ENCODE measurements around the gene KMT2C. TPM values are rescaled to one million over a fixed set of nuclear protein-coding genes. Genes with fewer than 3 reads are reported as not detected.

Gene KMT2C
- total and polyA plus RNA-seq, 2 of the 8 experiments (the other 6 are each of a cell fraction or from before 2014, with no cell fraction given): 9.1 to 40.8 TPM

GRCh38 chr7:152464312-152465118, 28.7 kb upstream of the KMT2C start:
- peak overlapping the region; percentile 49 to 64 (median 60) for H3K9ac ChIP-seq (replicated peaks in 1 of 4; ENCODE audit: extremely low read depth in 1 of 4, low read depth in 3 of 4, low read length in 3 of 4)
- no peak overlapping the region for H2BK15ac ChIP-seq (ENCODE audit: low read length)
- H3K23me2 ChIP-seq (ENCODE audit: low read depth, low read length): peaks cover 6% of the 10 kb centered on the region; the same call in 1 of the 2 replicates
- H4K8ac ChIP-seq (ENCODE audit: extremely low read depth, insufficient read depth, low read length): peak overlapping the region; percentile 89
- H2AFZ ChIP-seq (ENCODE audit: low read length): 0 out of 2 replicates have a peak overlapping the region, but pooled peaks have one; percentile 67
- peak overlapping the region; percentile 54 for H2BK120ac ChIP-seq (replicated peaks; ENCODE audit: low read depth, low read length)
- H3K27ac ChIP-seq (ENCODE audit: low read depth, low read length): peak overlapping the region; percentile 36; the same call in 1 of the 2 replicates
- no peaks in the 10 kb centered on the region for H3K9me3 ChIP-seq (ENCODE audit: insufficient read depth in 2 of 2, low read depth in 1 of 2, low read length in 1 of 2)
- CTCF ChIA-PET (ENCODE audit: partially characterized antibody): no interaction called here
- no peaks in the 10 kb centered on the region for H3K79me2 ChIP-seq (ENCODE audit: control insufficient read depth in 1 of 2, insufficient read depth in 2 of 2, low read length in 2 of 2)
- H4K5ac ChIP-seq (ENCODE audit: insufficient read length, low read depth, low read length): peak overlapping the region; percentile 60
- no peak overlapping the region for H2AK5ac ChIP-seq (ENCODE audit: low read depth, low read length)
- H3K4me2 ChIP-seq (ENCODE audit: insufficient read depth in 1 of 2, low read depth in 2 of 2, low read length in 2 of 2): peak overlapping the region; percentile 84 to 87
- no peak overlapping the region for H3K23ac ChIP-seq (ENCODE audit: insufficient read length)
- peak overlapping the region; percentile 64 to 90 (median 78) for H3K4me3 ChIP-seq (ENCODE audit: extremely low read depth in 1 of 4, insufficient read depth in 2 of 4, low read depth in 3 of 4, low read length in 4 of 4)
- no peak overlapping the region for H3K4ac ChIP-seq (replicated peaks; ENCODE audit: insufficient read length, low read depth, low read length)
- H3K27me3 ChIP-seq (replicated peaks in 1 of 4; ENCODE audit: control insufficient read depth in 3 of 4, extremely low read depth in 1 of 4, insufficient read depth in 3 of 4, low read length in 3 of 4): no peaks in the 10 kb centered on the region
- no peaks in the 10 kb centered on the region for H3K79me1 ChIP-seq (ENCODE audit: low read depth, low read length)
- no peak overlapping the region for H3K14ac ChIP-seq (ENCODE audit: insufficient read length)
- 2% methylated on average over 47 of the region's 91 CpGs; no CpG with 5 or more reads in 1 of the 2 experiments for WGBS, 2 experiments (ENCODE audit: extremely low coverage in 1 of 2, insufficient coverage in 1 of 2, insufficient read length in 1 of 2, insufficient replicate concordance in 2 of 2, low coverage in 1 of 2, low lambda C conversion rate in 2 of 2, missing lambda C conversion rate in 1 of 2)
- H3K56ac ChIP-seq (replicated peaks; ENCODE audit: insufficient read length, low read depth, low read length): peak overlapping the region; percentile 46
- H4K20me1 ChIP-seq (replicated peaks in 1 of 2; ENCODE audit: control insufficient read depth in 1 of 2, insufficient read depth in 2 of 2, low read length in 2 of 2): no peaks in the 10 kb centered on the region
- H2BK5ac ChIP-seq (ENCODE audit: low read depth, low read length): no peak overlapping the region
- H3K4me1 ChIP-seq (replicated peaks in 1 of 4; ENCODE audit: control insufficient read depth in 3 of 4, insufficient read depth in 4 of 4, low read length in 3 of 4): peaks cover 0 to 7% (median 2%) of the 10 kb centered on the region in 4 experiments; a peak in 4 of 7 replicates
- POLR2A ChIA-PET (ENCODE audit: partially characterized antibody): interaction anchor here (0.8 to 1.1 kb wide), 3 partner anchors 31 to 197 kb away, joined by 3 to 4 read pairs (median 3); no protein-coding TSS in a partner anchor
- H2BK12ac ChIP-seq (ENCODE audit: low read depth, low read length): 0 out of 2 replicates have a peak overlapping the region, but pooled peaks have one; percentile 39
- no peaks in the 10 kb centered on the region for H3K36me3 ChIP-seq (ENCODE audit: control insufficient read depth in 2 of 4, insufficient read depth in 4 of 4, low read length in 3 of 4)
- DNase-seq (ENCODE audit: low read depth in 1 of 2, low spot score in 2 of 2) (peak in 1 of 2 experiments; percentile 84), FAIRE-seq (no peak)
- H4K91ac ChIP-seq (replicated peaks; ENCODE audit: insufficient read length, low read length): no peak overlapping the region
- peak overlapping the region; percentile 78 for H3K18ac ChIP-seq (ENCODE audit: extremely low read depth, low read length)
- no peak overlapping the region for H2BK20ac ChIP-seq (ENCODE audit: low read length)
- TF ChIP-seq ZNF274 (IDR thresholded peaks at IDR 0.05; ENCODE audit: borderline replicate concordance, extremely low read depth, low read length) (no peak), SUZ12 (IDR thresholded peaks at IDR 0.05; ENCODE audit: low read length) (peak; percentile 59; the same call in 1 of the 2 replicates), KDM4A (IDR thresholded peaks at IDR 0.05; ENCODE audit: low read depth, low read length, severe bottlenecking) (peak; percentile 96), RFX5 (IDR thresholded peaks at IDR 0.05; ENCODE audit: borderline replicate concordance, low read depth, low read length) (no peak), SP2 (IDR thresholded peaks at IDR 0.05; ENCODE audit: low read length) (no peak), NANOG (IDR thresholded peaks at IDR 0.05; ENCODE audit: insufficient read depth, low read depth, low read length, poor library complexity, severe bottlenecking) (no peak), TCF12 (IDR thresholded peaks at IDR 0.05; ENCODE audit: low read depth, low read length) (0 out of 2 replicates have a peak, but pooled peaks have one; percentile 12), SIX5 (IDR thresholded peaks at IDR 0.05; ENCODE audit: low read depth, low read length) (no peak), RBBP5 (IDR thresholded peaks at IDR 0.05; ENCODE audit: borderline replicate concordance, low read depth, low read length) (peak; percentile 86; the same call in 1 of the 2 replicates), TAF1 (IDR thresholded peaks at IDR 0.05; ENCODE audit: low read depth, low read length) (peak; percentile 49; the same call in 1 of the 2 replicates), MAX (IDR thresholded peaks at IDR 0.05) (peak; percentile 10; the same call in 1 of the 2 replicates)

Measured in H1 (cell line).